H9 (cell line): ENCODE measurements around the gene CDYL. TPM values are rescaled to one million over a fixed set of nuclear protein-coding genes. Genes with fewer than 3 reads are reported as not detected.

Experiments
- DNase-seq: peaks from one replicate; pipeline ENCODE4 v3.0.0-alpha.2; 2017
- H2AFZ ChIP-seq: one replicate; pipeline ENCODE4 v1.6.1; 2013; ENCODE audit warnings: mild to moderate bottlenecking, low read length, control low read depth, moderate library complexity
- H2AK5ac ChIP-seq: 2 replicates; pipeline ENCODE4 v1.6.1; 2013; ENCODE audit warnings: low read length, control low read depth, mixed read lengths; ENCODE audit not compliant: insufficient read length
- H2BK120ac ChIP-seq: one replicate; pipeline ENCODE4 v1.6.1; 2013; ENCODE audit warnings: low read depth, mild to moderate bottlenecking, low read length, control low read depth, inconsistent platforms; ENCODE audit not compliant: poor library complexity, severe bottlenecking
- H2BK12ac ChIP-seq: 2 replicates; pipeline ENCODE4 v1.6.1; 2013; ENCODE audit warnings: low read length, control low read depth, mixed read lengths, low read depth; ENCODE audit not compliant: insufficient read length
- H2BK15ac ChIP-seq: 2 replicates; pipeline ENCODE4 v1.6.1; 2013; ENCODE audit warnings: low read depth, low read length, control low read depth
- H2BK20ac ChIP-seq: one replicate; pipeline ENCODE4 v1.6.1; 2013; ENCODE audit warnings: low read depth, mild to moderate bottlenecking, low read length, control low read depth, inconsistent platforms; ENCODE audit not compliant: poor library complexity, severe bottlenecking
- H2BK5ac ChIP-seq: 2 replicates; pipeline ENCODE4 v1.6.1; 2013; ENCODE audit warnings: low read length, control low read depth, mixed read lengths; ENCODE audit not compliant: insufficient read length
- H3K14ac ChIP-seq: 2 replicates; pipeline ENCODE4 v1.6.1; 2013; ENCODE audit warnings: low read length, control low read depth; ENCODE audit not compliant: insufficient read depth
- H3K18ac ChIP-seq: 2 replicates; pipeline ENCODE4 v1.6.1; 2013; ENCODE audit warnings: low read depth, mild to moderate bottlenecking, mixed read lengths, low read length, control low read depth; ENCODE audit not compliant: insufficient read length
- H3K23ac ChIP-seq: 2 replicates; pipeline ENCODE4 v1.6.1; 2013; ENCODE audit warnings: low read length, control low read depth, mixed read lengths, low read depth; ENCODE audit not compliant: insufficient read length
- H3K23me2 ChIP-seq: 2 replicates; pipeline ENCODE4 v1.6.1; 2013; ENCODE audit warnings: low read depth, mild to moderate bottlenecking, mixed read lengths, low read length, control low read depth; ENCODE audit not compliant: insufficient read length, poor library complexity, severe bottlenecking
- H3K27ac ChIP-seq: 2 replicates; pipeline ENCODE4 v1.5.1; 2013; ENCODE audit warnings: low read length, control low read depth, mixed read lengths, low read depth; ENCODE audit not compliant: insufficient read length
- H3K27me3 ChIP-seq: 2 replicates; pipeline ENCODE4 v1.6.1; 2013; ENCODE audit warnings: low read length, control low read depth, inconsistent platforms; ENCODE audit not compliant: insufficient read depth
- H3K4ac ChIP-seq: 2 replicates; pipeline ENCODE4 v1.6.1; 2013; ENCODE audit warnings: low read depth, mild to moderate bottlenecking, control low read depth, inconsistent platforms, low read length, moderate library complexity
- H3K4me1 ChIP-seq: 2 replicates; pipeline ENCODE4 v1.6.1; 2013; ENCODE audit warnings: low read length, control low read depth, inconsistent platforms; ENCODE audit not compliant: insufficient read depth
- H3K4me2 ChIP-seq: 2 replicates; pipeline ENCODE4 v1.6.1; 2013; ENCODE audit warnings: low read length, control low read depth, mixed read lengths; ENCODE audit not compliant: insufficient read length, insufficient read depth
- H3K56ac ChIP-seq: 2 replicates; pipeline ENCODE4 v1.6.1; 2013; ENCODE audit warnings: low read depth, mild to moderate bottlenecking, mixed read lengths, low read length, control low read depth; ENCODE audit not compliant: insufficient read length
- H3K79me1 ChIP-seq: 2 replicates; pipeline ENCODE4 v1.6.1; 2013; ENCODE audit warnings: low read depth, mild to moderate bottlenecking, moderate library complexity, low read length, control low read depth, inconsistent platforms; ENCODE audit not compliant: insufficient read depth, poor library complexity, severe bottlenecking
- H3K79me2 ChIP-seq: 2 replicates; pipeline ENCODE4 v1.6.1; 2013; ENCODE audit warnings: low read length, control low read depth, inconsistent platforms; ENCODE audit not compliant: insufficient read depth
- H3K9ac ChIP-seq: 2 replicates; pipeline ENCODE4 v1.6.1; 2013; ENCODE audit warnings: low read length, control low read depth, mixed read lengths; ENCODE audit not compliant: insufficient read length; ENCODE audit errors: extremely low read depth
- H3K9me3 ChIP-seq: one replicate; pipeline ENCODE4 v1.6.1; 2013; ENCODE audit warnings: low read depth, low read length, inconsistent platforms; ENCODE audit not compliant: control insufficient read depth
- H3T11ph ChIP-seq: one replicate; pipeline ENCODE4 v1.6.1; 2013; ENCODE audit warnings: mild to moderate bottlenecking, low read length, control low read depth, inconsistent platforms
- H4K20me1 ChIP-seq: one replicate; pipeline ENCODE4 v1.6.1; 2013; ENCODE audit not compliant: control insufficient read depth, insufficient read length, insufficient read depth
- H4K5ac ChIP-seq: 2 replicates; pipeline ENCODE4 v1.6.1; 2013; ENCODE audit warnings: low read depth, mild to moderate bottlenecking, mixed read lengths, low read length, control low read depth; ENCODE audit not compliant: insufficient read length
- H4K8ac ChIP-seq: replicated peaks from 2 replicates; pipeline ENCODE4 v1.6.1; 2013; ENCODE audit warnings: low read length, control low read depth, mixed read lengths, low read depth; ENCODE audit not compliant: insufficient read length
- H4K91ac ChIP-seq: 2 replicates; pipeline ENCODE4 v1.6.1; 2013; ENCODE audit warnings: low read depth, mild to moderate bottlenecking, moderate library complexity, mixed read lengths, low read length, control low read depth; ENCODE audit not compliant: insufficient read length
- H3K27ac Mint-ChIP-seq, 3 experiments: 2 replicates in 2 of 3; 3 replicates in 1 of 3; pipeline ENCODE4 v1.8.0; 2020 to 2021; ENCODE audit warnings: mixed read lengths in 3 of 3, mild to moderate bottlenecking in 1 of 3, moderate library complexity in 1 of 3
- H3K27me3 Mint-ChIP-seq: 2 replicates; pipeline ENCODE4 v1.8.0; 2021; ENCODE audit warnings: low read depth, mild to moderate bottlenecking, moderate library complexity, mixed read lengths
- H3K36me3 Mint-ChIP-seq, 3 experiments: 2 replicates in 2 of 3; 3 replicates in 1 of 3; pipeline ENCODE4 v1.8.0; 2020 to 2021; ENCODE audit warnings: low read depth in 3 of 3, mixed read lengths in 3 of 3; ENCODE audit not compliant: insufficient read depth in 1 of 3
- H3K4me1 Mint-ChIP-seq, 2 experiments: 2 replicates each; pipeline ENCODE4 v1.8.0; 2020; ENCODE audit warnings: mixed read lengths in 2 of 2
- H3K4me3 Mint-ChIP-seq, 2 experiments: 2 replicates in 1 of 2; 3 replicates in 1 of 2; pipeline ENCODE4 v1.8.0; 2020 to 2021; ENCODE audit warnings: mild to moderate bottlenecking in 2 of 2, mixed read lengths in 2 of 2, moderate library complexity in 1 of 2
- H3K9me3 Mint-ChIP-seq, 2 experiments: 2 replicates in 1 of 2; 3 replicates in 1 of 2; pipeline ENCODE4 v1.8.0; 2020; ENCODE audit warnings: mild to moderate bottlenecking in 2 of 2, mixed read lengths in 2 of 2, moderate library complexity in 1 of 2
- WGBS: extraction: QIAGEN DNeasy Blood & Tissue Kit; methylation state at CpG from one replicate; pipeline ENCODE4 v1.1.7; 2013; ENCODE audit warnings: missing lambda C conversion rate, low lambda C conversion rate, mixed read lengths; ENCODE audit not compliant: insufficient read length; ENCODE audit errors: extremely low coverage; 5-methylcytosine and 5-hydroxymethylcytosine counted together
- total RNA-seq: library from RNA; stranded (reverse); gene quantifications from 2 replicates; pipeline ENCODE4 v1.2.1, GENCODE V29; 2021
- TF ChIP-seq, protein P1 (sequence below): fragments of 200-600 bp; sonication (generic); conservative IDR thresholded peaks from 3 replicates; pipeline ENCODE4 v1.8.0; 2021; ENCODE audit warnings: antibody characterized with exemption, mild to moderate bottlenecking

The CDYL gene
- total RNA-seq, 1 experiment from 2014 or later = 95.0 TPM

DNA sequence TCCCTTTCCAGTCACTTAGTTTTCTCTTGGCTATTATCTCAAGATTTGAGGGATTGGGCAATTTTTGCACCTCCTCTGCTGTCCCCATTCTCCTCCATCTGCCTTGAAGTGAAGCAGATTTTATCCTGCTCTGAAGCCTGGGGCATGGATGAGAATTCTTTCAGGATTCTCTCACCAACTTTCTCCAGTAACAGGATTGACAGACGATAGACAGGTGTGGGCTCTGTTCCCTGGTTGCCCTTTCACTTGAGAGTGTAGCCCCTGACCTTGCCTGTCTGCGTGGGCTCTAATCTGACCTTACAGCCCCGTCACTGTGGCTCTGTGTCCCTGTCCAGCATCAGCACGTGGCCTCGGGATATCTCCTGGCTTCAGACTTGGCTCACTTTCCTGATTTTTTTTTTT lies 27.1 kb downstream of the CDYL start:
- no CpG with 5 or more reads among the region's 5 CpGs for WGBS
- Histone ChIP-seq H2BK120ac (no peak overlapping the region), H3K79me2 (peaks cover 62% of the 10 kb centered on the region; the same call in 1 of the 2 replicates), H3K56ac (no peak overlapping the region), H3K79me1 (peaks cover 25% of the 10 kb centered on the region), H3T11ph (no peak overlapping the region), H2BK20ac (no peak overlapping the region), H4K91ac (no peak overlapping the region), H4K20me1 (no peaks in the 10 kb centered on the region), H3K23me2 (no peaks in the 10 kb centered on the region), H3K14ac (no peak overlapping the region), H3K4ac (no peak overlapping the region), H3K27me3 (no peaks in the 10 kb centered on the region), H3K18ac (no peak overlapping the region), H2AFZ (no peak overlapping the region), H2BK15ac (no peak overlapping the region), H3K27ac (no peak overlapping the region), H2BK5ac (no peak overlapping the region), H4K5ac (no peak overlapping the region), H3K23ac (no peak overlapping the region), H2AK5ac (no peak overlapping the region), H3K4me1 (peaks cover 4% of the 10 kb centered on the region), H4K8ac (no peak overlapping the region), H3K9ac (no peak overlapping the region), H3K4me2 (no peak overlapping the region), H2BK12ac (no peak overlapping the region), H3K9me3 (no peaks in the 10 kb centered on the region)
- peak overlapping the region in 1 of 3 experiments; percentile 85; a peak in 1 of 7 replicates for H3K27ac Mint-ChIP-seq
- no peak overlapping the region for H3K4me3 Mint-ChIP-seq
- TF ChIP-seq, protein P1, sequence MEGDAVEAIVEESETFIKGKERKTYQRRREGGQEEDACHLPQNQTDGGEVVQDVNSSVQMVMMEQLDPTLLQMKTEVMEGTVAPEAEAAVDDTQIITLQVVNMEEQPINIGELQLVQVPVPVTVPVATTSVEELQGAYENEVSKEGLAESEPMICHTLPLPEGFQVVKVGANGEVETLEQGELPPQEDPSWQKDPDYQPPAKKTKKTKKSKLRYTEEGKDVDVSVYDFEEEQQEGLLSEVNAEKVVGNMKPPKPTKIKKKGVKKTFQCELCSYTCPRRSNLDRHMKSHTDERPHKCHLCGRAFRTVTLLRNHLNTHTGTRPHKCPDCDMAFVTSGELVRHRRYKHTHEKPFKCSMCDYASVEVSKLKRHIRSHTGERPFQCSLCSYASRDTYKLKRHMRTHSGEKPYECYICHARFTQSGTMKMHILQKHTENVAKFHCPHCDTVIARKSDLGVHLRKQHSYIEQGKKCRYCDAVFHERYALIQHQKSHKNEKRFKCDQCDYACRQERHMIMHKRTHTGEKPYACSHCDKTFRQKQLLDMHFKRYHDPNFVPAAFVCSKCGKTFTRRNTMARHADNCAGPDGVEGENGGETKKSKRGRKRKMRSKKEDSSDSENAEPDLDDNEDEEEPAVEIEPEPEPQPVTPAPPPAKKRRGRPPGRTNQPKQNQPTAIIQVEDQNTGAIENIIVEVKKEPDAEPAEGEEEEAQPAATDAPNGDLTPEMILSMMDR = no peak
- H3K4me1 Mint-ChIP-seq = peaks cover 60 to 65% of the 10 kb centered on the region in 2 experiments
- H3K27me3 Mint-ChIP-seq = no peaks in the 10 kb centered on the region
- H3K9me3 Mint-ChIP-seq = no peaks in the 10 kb centered on the region
- DNase-seq = no peak
- peaks cover 0 to 18% (median 14%) of the 10 kb centered on the region in 3 experiments; a peak in 6 of 7 replicates for H3K36me3 Mint-ChIP-seq
